ENCODE results near the gene SVBP.

SVBP gene

DNA sequence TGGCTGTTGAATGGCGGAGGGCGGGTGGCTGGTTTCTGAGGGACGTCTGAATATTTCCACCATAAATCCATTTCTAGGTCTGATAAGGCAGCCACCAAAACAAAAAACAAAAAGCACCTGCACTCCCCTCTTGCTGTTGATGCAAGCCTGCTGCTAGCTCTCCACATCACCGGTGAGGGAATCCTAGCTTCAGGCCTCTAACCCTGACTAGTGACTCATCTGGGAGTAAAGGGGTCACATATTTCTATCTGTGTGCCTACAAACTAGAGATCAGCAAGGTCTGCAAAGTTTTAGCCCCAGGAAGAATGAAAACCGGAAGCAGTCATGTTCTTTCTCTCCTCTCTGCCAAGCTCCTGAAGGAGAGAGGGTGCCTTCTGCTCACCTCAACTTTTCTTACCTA, 10.6 kb downstream of the SVBP start:
- no peaks in the 10 kb centered on the region for H3F3A ChIP-seq (ENCODE audit: insufficient read depth, low read length)
- no peaks in the 10 kb centered on the region for H3K9me3 ChIP-seq (replicated peaks; ENCODE audit: insufficient read depth, low read length)
- H3K4me2 ChIP-seq (ENCODE audit: low read depth, low read length): no peak overlapping the region
- no peaks in the 10 kb centered on the region for H3K27me3 ChIP-seq (replicated peaks; ENCODE audit: insufficient read depth, low read length)
- no peak overlapping the region for H2AFZ ChIP-seq (ENCODE audit: low read length)
- no peak overlapping the region for H3K9ac ChIP-seq (ENCODE audit: low read length)
- H3K4me3 ChIP-seq (ENCODE audit: low read length): no peak overlapping the region
- H3K27ac ChIP-seq (ENCODE audit: low read length): no peak overlapping the region
- DNase-seq: no peak
- no peaks in the 10 kb centered on the region for H3K9me2 ChIP-seq (replicated peaks; ENCODE audit: insufficient read depth, low read length)
- TF ChIP-seq, protein P1, sequence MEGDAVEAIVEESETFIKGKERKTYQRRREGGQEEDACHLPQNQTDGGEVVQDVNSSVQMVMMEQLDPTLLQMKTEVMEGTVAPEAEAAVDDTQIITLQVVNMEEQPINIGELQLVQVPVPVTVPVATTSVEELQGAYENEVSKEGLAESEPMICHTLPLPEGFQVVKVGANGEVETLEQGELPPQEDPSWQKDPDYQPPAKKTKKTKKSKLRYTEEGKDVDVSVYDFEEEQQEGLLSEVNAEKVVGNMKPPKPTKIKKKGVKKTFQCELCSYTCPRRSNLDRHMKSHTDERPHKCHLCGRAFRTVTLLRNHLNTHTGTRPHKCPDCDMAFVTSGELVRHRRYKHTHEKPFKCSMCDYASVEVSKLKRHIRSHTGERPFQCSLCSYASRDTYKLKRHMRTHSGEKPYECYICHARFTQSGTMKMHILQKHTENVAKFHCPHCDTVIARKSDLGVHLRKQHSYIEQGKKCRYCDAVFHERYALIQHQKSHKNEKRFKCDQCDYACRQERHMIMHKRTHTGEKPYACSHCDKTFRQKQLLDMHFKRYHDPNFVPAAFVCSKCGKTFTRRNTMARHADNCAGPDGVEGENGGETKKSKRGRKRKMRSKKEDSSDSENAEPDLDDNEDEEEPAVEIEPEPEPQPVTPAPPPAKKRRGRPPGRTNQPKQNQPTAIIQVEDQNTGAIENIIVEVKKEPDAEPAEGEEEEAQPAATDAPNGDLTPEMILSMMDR (IDR thresholded peaks at IDR 0.05; ENCODE audit: low read length): no peak
- TF ChIP-seq EZH2 (optimal IDR thresholded peaks at IDR 0.05; ENCODE audit: low read depth, low read length) (no peak), EZH2phosphoT487 (IDR thresholded peaks at IDR 0.05; ENCODE audit: low read length) (no peak)
- no peaks in the 10 kb centered on the region for H4K20me1 ChIP-seq (ENCODE audit: insufficient read depth, low read length)
- no peaks in the 10 kb centered on the region for H3K79me2 ChIP-seq (ENCODE audit: low read length)
- H3K36me3 ChIP-seq (replicated peaks; ENCODE audit: insufficient read depth, low read length): no peaks in the 10 kb centered on the region
- H3K4me1 ChIP-seq (ENCODE audit: low read length): no peaks in the 10 kb centered on the region

DNA sequence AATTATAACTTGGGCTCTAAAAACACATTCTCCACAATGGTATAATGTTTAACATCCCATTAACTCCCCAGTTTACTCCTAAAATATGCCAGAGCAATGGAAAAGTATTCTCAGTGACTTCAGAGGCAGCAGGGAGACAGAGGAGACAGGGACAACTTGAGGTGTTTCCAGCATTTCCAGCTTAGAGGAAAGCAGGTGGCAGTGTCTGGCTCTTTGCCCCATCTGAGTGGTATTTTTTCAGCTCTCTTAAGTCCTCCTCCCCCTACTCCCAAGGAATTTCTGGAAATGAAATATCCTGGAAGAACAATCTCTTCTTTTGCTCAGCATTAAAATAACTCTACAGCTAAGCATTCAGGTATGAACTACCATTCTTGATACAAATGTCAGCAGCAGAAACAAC, 11.0 kb downstream of the SVBP start:
- Histone ChIP-seq H3K9me2 (replicated peaks; ENCODE audit: insufficient read depth, low read length) (no peaks in the 10 kb centered on the region), H3K4me2 (ENCODE audit: low read depth, low read length) (no peak overlapping the region), H3K36me3 (replicated peaks; ENCODE audit: insufficient read depth, low read length) (no peaks in the 10 kb centered on the region), H3K9ac (ENCODE audit: low read length) (no peak overlapping the region), H3K27me3 (replicated peaks; ENCODE audit: insufficient read depth, low read length) (no peaks in the 10 kb centered on the region), H3K79me2 (ENCODE audit: low read length) (no peaks in the 10 kb centered on the region), H4K20me1 (ENCODE audit: insufficient read depth, low read length) (no peaks in the 10 kb centered on the region), H3K9me3 (replicated peaks; ENCODE audit: insufficient read depth, low read length) (no peaks in the 10 kb centered on the region), H2AFZ (ENCODE audit: low read length) (no peak overlapping the region), H3F3A (ENCODE audit: insufficient read depth, low read length) (no peaks in the 10 kb centered on the region), H3K4me3 (ENCODE audit: low read length) (no peak overlapping the region), H3K4me1 (ENCODE audit: low read length) (no peaks in the 10 kb centered on the region), H3K27ac (ENCODE audit: low read length) (no peak overlapping the region)
- TF ChIP-seq EZH2phosphoT487 (IDR thresholded peaks at IDR 0.05; ENCODE audit: low read length): no peak
- no peak for DNase-seq

DNA sequence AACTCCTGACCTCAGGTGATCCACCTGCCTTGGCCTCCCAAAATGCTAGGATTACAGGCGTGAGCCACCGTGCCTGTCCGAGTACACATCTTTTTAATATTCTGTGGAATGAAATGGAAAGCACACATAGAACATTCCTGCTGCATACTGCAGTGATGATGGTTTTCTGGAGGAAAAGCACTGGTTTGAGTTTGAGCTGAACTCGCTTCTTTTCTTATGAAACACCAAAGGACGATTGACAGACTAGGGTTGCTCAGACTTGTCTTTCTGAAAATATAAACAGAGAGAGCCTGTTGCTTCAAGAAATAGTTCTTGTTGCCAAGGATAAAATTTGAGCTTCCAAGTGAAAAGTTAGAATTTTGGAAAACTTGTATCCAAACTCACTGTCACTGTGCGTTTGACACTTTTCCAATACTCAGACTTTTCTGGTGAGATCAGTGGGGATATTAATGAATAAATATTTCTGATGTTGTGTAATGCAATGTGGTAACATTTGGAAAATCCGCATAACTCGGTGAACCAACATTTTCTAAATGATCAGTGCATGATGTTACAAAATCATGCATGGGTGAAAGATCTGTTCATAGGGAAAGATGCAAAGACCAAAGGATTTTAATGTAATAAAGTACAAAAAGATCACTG, 15.2 kb downstream of the SVBP start:
- Histone ChIP-seq H3F3A (ENCODE audit: insufficient read depth, low read length) (no peaks in the 10 kb centered on the region), H3K9ac (ENCODE audit: low read length) (no peak overlapping the region), H3K79me2 (ENCODE audit: low read length) (no peaks in the 10 kb centered on the region), H2AFZ (ENCODE audit: low read length) (no peak overlapping the region), H4K20me1 (ENCODE audit: insufficient read depth, low read length) (no peaks in the 10 kb centered on the region), H3K9me2 (replicated peaks; ENCODE audit: insufficient read depth, low read length) (no peaks in the 10 kb centered on the region), H3K27me3 (replicated peaks; ENCODE audit: insufficient read depth, low read length) (no peaks in the 10 kb centered on the region), H3K4me3 (ENCODE audit: low read length) (no peak overlapping the region), H3K4me1 (ENCODE audit: low read length) (no peaks in the 10 kb centered on the region), H3K4me2 (ENCODE audit: low read depth, low read length) (no peak overlapping the region), H3K27ac (ENCODE audit: low read length) (no peak overlapping the region), H3K36me3 (replicated peaks; ENCODE audit: insufficient read depth, low read length) (no peaks in the 10 kb centered on the region), H3K9me3 (replicated peaks; ENCODE audit: insufficient read depth, low read length) (no peaks in the 10 kb centered on the region)
- no peak for DNase-seq
- TF ChIP-seq EZH2phosphoT487 (IDR thresholded peaks at IDR 0.05; ENCODE audit: low read length): no peak
- no peak for TF ChIP-seq EZH2 (optimal IDR thresholded peaks at IDR 0.05; ENCODE audit: low read depth, low read length)
- TF ChIP-seq, protein P1 (IDR thresholded peaks at IDR 0.05; ENCODE audit: low read length): no peak

DNA sequence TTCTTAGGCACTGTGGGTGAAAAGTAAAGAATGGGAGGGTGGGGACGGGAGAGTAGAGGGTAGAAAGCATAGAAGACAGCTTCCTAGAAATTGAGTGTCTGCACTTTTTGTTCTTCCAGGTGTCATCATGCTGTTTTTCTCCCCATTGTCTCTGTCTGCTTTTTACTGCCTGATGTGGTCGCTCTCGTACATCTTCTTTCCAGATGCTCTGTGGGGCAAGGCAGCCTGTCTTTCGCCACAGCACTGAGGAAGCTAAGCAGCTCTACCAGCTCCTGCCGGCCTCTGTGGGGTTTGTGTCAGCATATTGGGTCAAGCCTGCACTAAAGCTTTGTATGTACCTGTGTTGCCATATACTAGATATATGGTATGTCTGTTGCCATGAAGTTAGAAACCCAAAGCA, 19.2 kb downstream of the SVBP start:
- H4K20me1 ChIP-seq (ENCODE audit: insufficient read depth, low read length): no peaks in the 10 kb centered on the region

More for the DNA sequence above, 19.2 kb downstream of the SVBP start:
- Histone ChIP-seq H3K27ac (ENCODE audit: low read length) (no peak overlapping the region), H3K9ac (ENCODE audit: low read length) (no peak overlapping the region), H3K4me2 (ENCODE audit: low read depth, low read length) (no peak overlapping the region), H3F3A (ENCODE audit: insufficient read depth, low read length) (no peaks in the 10 kb centered on the region), H3K36me3 (replicated peaks; ENCODE audit: insufficient read depth, low read length) (no peaks in the 10 kb centered on the region), H2AFZ (ENCODE audit: low read length) (no peak overlapping the region), H3K4me1 (ENCODE audit: low read length) (no peaks in the 10 kb centered on the region), H3K9me3 (replicated peaks; ENCODE audit: insufficient read depth, low read length) (no peaks in the 10 kb centered on the region), H3K79me2 (ENCODE audit: low read length) (no peaks in the 10 kb centered on the region), H3K9me2 (replicated peaks; ENCODE audit: insufficient read depth, low read length) (no peaks in the 10 kb centered on the region), H3K4me3 (ENCODE audit: low read length) (no peak overlapping the region), H3K27me3 (replicated peaks; ENCODE audit: insufficient read depth, low read length) (no peaks in the 10 kb centered on the region)
- DNase-seq: no peak
- TF ChIP-seq EZH2 (optimal IDR thresholded peaks at IDR 0.05; ENCODE audit: low read depth, low read length): no peak
- no peak for TF ChIP-seq EZH2phosphoT487 (IDR thresholded peaks at IDR 0.05; ENCODE audit: low read length)
- TF ChIP-seq, protein P1 (IDR thresholded peaks at IDR 0.05; ENCODE audit: low read length): no peak

All from MM.1S (cell line).